ENCODE data around the gene SLC45A1.

SLC45A1 gene

DNA sequence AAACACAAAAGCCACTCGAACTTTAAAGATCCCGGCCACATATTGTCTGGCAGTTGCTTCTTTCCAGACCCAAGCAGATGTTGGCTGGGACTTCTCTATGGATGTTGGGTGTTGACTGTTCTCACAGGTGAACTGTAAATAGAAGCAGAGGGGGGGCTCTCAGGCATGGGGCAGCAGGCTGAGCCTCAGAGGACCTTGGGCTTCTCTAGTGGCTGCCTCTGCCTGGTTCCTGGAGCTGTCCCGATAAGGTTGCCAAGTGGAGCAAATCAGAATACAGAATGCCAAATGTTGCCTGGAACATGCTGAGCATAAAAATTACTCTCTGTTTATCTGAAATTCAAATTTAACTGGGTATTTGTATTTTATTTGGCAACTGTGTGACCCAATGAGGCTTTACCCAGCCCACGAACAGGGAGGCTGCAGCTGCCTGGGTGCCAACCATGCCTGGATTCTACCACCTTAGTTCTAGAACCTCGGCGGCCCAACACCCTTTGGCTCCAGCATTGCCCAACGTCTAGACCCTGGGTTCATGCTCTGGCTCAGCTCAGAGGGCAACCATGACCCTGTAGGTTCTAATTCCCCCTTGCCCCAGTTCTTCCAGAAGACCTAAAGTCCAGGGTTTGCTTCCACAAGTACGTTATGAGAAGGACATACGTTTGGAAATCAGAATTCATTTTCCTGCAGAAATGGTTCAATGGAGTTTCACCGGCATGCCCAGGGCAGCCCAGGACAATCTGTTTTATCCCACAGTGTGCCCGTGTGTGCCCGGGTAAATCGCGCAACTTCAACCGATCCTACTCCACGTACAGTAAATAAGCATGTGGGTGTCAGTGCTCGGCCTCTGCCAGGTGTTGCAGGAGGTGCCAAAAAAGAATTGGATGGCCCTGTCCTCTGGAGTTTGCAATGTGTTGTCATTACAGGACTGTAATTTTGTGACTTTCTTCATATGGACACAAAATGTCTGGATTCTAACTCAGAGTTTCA is 5.4 kb upstream of the SLC45A1 start:
- DNase-seq, result no peak

DNA sequence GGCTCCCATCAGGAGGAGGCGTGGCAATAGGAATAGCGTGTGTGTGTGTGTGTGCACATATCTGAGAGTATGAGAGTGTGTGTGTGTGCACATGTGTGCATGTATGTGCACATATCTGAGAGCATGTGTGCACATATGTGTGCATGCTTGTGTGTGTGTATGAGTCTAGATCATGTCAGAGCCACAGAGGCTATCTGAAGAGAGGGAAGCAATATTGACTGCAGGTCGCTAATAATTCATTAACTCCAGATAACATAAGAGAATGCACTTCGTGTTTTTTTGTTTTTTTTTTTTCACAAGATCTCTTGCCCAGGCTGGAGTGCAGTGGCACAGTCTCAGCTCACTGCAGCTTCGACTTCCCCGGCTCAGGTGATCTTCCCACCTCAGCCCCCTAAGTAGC is 4.7 kb upstream of the SLC45A1 start:
- no peak for DNase-seq

DNA sequence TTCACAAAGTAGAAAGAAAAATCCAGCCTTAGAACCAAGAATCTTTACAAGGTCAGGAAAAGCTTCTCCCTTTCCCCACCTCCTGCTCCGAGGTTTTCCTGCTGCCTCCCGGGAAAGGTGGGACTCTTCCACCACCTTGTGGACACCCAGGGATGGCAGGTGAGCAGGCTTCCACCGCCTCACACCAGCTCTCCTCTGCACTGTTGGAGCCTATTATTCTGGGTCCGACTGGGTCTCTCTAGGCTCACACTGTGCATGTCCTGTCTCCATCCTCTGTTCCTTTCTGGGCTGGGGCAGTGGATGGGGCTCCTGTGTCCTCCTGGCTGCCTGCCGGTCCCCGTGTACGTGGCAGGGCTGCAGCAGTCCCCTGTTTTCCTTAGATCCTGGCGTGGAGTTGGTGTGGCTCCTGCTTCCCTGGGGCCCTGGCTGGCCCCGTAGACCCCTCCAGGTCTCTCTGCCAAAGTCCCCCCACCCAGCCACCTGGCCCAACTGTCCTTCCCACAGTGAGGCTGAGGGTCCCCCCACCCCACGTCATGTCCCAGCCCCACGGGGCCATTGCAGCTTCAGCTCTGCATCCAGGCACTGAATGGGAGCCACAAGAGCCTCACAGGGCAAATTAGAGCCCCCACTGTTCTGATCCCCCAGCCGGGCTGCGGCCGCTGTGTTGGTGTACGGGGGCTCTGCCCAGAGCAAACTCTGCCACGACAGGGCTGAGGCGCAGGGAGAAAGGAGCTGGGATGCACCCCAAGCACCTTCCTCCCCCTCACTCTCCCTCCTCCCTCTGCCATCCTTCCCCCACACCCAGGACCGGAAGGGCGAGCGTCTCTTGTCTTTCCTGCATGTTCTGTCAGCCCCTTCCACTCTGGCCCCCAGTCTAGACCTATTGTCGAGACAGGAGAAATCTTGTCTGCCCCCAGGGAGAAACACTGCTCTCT is 3.3 kb upstream of the SLC45A1 start:
- peak; percentile 75 for DNase-seq

DNA sequence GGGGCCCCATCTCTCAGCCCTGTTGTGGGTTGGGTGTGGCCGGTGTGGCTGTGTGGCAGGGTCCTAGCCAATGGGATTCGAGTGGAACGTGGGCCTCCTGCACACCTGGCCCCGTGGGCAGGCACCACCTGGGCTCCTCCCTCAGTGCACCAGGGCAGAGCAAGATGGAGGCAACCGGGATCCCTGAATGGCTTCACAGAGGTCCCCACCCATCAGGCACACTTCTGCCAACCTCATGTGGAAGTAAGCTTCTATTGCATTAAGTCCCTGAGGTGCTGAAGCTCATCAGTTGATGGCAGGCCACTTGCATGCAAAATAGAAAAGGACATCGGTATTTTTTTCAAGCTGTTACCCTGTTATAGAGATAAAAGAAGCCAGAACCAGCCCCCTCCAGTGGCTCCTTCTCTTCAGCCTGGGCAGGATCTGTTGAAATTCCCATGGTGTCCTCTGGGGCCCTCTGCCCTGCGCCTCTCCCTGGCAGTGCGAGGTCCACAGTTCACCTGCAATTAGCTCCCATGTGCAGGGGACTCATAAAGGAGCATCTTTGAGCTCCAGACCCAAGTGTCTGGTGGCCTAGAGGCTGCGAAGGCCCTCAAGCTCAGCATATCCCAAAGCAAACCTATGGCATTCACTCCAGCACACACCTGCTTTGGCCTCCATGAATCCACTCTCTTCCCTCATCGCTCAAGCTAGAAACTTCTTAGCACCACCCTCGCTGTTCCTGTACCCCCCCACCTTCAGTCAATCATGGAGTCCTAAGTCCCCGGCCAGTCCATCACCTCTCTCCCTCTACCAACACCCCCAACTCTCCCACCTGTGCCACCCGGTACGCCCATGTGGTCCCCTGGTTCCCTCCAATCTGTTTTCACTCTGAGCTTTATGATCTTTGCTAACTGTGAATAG is 2.1 kb upstream of the SLC45A1 start:
- DNase-seq, result no peak

DNA sequence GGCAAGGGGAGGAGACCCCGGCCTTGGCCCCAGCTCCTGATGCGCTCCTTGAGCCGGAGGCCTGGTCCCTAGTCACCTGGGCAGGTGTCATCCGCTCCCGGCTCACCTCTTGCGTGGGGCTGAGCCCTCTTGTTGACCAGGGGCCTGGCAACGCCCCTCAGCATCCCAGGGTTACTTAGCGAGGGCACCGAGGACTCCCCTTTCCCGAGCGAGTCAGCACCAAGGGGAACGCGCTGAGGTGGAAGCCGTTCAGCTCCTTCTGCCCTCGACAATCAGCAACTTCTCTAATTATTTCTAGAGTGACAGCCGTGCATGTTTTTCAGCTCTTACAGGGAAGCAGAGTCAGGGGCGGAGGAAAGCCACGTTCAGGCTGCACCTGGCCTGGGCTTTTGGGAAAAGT is 522 bp downstream of the SLC45A1 start:
- peak; percentile 39 for DNase-seq

DNA sequence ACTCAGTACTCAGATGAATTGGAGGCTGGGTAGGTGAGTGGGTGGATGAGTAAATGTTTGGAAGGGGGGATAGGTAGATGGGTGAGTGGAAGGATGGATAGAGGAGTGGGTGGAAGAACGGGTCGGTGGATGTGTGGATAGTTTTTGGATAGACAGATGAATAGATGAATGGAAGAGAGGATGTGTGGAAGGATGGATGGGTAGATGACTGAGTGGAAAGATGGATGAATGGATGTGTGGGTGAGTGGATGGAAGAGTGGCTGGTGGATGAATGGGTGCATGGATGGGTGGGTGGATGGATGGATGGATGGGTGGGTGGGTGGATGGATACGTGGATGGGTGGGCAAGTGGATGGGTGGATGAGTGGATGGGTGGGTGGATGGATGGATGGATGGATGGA is 3.7 kb downstream of the SLC45A1 start:
- no peak for DNase-seq

DNA sequence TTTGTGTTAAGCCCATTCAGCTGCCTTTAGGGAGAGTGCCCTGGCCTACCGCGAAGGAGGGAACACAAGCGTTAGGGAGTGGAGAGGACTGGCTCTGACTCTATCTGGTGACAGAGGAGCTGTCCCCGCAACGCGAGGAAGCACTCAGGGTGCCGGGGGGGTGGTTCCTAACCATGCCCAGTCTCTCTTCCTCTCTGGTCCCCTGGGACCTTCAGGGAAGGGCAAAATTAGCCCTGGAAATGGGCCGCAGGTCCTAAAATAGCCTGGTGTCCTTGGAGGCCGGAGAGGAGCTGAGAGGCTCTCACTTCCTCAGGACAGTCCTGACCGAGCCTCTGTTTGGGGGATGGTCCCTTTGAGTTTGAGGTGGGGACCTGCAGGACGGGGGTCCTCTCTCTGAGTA is 5.8 kb downstream of the SLC45A1 start:
- no peak for DNase-seq

DNA sequence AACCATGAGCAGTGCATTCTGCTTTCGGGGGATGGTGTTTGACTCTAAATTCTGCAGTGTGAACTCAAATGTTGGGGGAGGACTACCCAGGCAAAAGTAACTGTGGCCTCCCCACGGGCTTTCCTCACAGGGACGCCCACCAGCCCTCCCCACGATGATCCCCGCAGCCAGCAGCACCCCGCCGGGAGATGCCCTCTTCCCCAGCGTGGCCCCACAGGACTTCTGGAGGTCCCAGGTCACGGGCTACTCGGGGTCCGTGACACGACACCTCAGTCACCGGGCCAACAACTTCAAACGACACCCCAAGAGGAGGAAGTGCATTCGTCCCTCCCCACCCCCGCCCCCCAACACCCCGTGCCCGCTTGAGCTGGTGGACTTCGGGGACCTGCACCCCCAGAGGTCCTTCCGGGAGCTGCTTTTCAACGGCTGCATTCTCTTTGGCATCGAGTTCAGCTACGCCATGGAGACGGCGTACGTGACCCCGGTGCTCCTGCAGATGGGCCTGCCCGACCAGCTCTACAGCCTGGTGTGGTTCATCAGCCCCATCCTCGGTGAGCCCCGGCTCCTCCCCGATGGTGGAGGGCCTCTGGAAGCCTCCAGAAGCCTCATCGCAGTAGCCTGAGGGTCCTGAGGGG is 6.4 kb downstream of the SLC45A1 start:
- no peak for DNase-seq

DNA sequence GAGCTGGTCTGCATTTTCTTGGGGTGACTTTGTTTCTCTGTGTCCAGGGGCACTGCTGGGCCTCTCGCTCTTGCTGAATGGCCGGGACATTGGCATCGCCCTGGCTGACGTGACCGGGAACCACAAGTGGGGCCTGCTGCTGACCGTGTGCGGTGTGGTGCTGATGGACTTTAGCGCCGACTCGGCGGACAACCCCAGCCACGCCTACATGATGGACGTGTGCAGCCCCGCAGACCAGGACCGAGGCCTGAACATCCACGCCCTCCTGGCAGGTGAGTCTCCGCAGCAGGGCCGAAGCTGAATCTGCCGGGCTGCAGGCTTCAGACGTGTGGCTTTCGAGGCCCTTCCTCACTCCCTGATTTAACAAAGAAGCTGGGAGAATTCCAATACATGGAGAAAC is 7.9 kb downstream of the SLC45A1 start:
- no peak for DNase-seq

DNA sequence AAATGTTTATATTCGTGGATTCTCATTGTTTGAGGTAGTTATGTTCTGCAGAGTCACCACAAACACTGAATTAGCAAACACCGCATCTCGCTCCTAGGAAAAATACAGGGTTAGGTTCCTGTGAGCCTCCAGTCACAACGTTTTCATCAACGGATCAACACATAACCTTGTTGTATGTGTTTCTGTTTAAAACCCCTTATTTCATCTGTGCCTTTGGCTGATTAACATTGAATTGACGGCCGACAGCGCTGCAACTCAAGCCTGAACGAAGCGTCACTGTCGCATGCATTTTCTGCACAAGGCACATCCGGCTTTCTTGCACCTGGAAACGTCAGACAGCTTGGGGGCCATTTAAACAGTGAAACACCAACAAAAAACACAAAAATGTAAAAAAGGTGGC is 8.4 kb downstream of the SLC45A1 start:
- DNase-seq, result no peak

DNA sequence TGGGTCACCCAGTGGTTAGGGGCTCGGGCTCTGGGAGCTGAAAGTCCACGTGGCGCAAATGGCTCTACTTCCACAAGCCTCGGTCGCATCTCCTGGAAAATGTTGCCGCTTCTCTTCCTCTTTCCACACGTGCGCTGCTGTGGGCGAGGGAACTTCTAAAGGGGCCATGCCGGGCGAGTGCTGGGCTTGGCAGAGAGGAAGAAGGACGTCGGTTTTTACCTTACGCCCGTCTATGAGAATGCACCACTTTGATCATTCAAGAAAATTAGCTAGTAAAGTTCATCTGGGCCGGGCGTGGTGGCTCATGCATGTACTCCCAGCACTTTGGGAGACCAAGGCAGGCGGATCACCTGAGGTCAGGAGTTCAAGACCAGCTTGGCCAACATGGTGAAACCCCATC is 10.4 kb downstream of the SLC45A1 start:
- DNase-seq, result no peak

DNA sequence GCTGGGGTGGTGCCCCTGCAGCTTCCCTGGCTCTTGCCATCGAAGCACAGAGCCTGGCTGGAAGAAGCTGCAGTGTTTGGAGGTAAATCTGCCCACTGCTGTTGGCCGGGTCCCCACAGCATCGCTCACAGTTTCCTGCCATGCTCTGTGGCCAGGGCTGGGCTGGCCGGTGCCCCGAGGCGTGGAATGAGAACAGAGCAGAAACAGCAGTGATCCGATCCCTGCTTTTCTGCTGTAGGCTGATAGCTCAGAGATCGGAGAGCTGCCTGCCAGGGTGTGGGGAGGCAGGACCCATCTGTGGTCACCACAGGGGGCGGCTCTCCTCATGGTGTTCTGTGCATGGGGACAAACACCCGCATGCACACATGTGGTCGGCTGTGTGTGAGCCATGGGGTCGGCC is 11.5 kb downstream of the SLC45A1 start:
- no peak for DNase-seq

DNA sequence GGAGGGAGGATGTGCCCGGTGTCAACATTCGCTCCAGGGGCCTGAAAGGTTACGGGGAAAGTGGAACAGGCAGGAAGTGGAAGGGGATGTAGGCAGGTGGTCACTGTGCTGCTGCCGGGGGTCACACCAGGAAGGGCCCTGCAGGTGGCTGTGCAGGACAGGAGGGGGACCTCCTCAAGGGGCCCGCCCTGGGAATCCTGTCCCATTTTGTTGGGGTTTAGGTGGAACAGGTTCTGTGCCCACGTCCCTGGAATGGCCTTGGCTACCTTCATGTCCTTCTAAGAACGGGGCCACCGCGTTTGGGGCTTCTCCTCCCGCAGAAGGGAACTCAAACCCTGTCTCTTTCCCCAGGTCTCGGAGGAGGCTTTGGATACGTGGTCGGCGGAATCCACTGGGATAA is 11.9 kb downstream of the SLC45A1 start:
- no peak for DNase-seq

DNA sequence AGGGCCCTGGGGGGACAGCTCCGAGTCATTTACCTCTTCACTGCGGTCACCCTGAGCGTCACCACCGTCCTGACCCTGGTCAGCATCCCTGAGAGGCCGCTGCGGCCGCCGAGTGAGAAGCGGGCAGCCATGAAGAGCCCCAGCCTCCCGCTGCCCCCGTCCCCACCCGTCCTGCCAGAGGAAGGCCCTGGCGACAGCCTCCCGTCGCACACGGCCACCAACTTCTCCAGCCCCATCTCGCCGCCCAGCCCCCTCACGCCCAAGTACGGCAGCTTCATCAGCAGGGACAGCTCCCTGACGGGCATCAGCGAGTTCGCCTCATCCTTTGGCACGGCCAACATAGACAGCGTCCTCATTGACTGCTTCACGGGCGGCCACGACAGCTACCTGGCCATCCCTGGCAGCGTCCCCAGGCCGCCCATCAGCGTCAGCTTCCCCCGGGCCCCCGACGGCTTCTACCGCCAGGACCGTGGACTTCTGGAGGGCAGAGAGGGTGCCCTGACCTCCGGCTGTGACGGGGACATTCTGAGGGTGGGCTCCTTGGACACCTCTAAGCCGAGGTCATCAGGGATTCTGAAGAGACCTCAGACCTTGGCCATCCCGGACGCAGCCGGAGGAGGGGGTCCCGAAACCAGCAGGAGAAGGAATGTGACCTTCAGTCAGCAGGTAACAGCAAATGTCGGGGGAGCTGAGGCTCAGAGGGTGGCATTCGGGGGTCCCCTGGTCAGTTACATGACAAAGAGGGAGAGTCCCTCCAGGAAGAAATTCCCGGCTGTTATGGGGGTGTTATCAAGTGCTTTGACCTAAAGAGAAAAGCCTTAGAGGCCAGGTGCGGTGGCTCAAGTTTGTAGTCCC is 12.6 kb downstream of the SLC45A1 start:
- DNase-seq, result no peak

DNA sequence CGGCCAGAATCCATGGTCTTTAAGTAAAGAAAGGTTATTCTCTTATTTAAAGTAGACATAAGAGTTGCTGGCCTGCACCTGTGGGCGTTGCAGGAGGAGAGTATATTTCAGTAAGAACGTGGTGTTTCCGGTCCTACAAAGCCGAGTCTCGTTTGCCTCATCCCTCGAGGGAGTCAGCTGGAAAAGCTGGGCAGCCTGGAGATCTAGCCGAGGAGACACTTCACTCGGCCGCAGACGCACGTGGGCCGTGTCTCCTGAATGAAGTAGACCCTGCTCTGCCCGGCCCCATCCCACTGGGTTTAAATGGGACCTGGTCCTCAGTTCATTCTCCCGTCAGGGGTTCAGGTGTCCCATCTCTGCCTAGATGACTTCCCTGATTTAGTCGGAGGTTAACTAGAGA is 14.9 kb downstream of the SLC45A1 start:
- no peak for DNase-seq

DNA sequence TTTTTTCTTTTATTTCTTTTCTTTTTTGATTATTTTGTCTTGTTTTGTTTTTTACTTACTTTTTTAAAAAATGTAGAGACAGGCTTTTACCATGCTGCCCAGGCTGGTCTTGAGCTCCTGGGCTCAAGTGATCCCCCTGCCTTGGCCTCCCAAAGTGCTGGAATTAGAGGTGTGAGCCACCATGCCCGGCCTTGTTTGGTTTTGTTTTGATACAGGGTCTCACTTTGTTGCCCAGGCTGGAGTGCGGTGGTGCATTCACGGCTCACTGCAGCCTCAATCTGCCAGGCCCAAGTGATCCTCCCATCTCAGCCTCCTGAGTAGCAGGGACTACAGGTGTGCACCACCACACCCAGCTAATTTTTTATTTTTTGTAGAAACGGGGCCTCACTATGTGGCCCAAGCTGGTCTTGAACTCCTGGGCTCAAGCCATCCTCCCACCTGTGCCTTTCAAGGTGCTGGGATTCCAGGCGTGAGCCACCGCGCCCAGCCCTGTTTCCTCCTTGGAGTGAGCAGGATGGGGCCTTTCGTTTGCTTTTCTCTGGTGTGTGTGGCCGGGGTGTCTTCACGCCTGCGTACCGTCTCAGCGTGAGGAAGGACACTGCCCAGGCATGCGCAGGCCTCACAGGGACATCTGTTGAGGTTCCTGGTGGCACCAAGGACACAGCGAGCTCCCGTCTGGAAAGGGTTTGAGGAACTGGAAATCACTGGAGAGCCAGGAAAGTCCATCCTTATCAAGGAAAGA is 15.5 kb downstream of the SLC45A1 start:
- DNase-seq, result no peak

DNA sequence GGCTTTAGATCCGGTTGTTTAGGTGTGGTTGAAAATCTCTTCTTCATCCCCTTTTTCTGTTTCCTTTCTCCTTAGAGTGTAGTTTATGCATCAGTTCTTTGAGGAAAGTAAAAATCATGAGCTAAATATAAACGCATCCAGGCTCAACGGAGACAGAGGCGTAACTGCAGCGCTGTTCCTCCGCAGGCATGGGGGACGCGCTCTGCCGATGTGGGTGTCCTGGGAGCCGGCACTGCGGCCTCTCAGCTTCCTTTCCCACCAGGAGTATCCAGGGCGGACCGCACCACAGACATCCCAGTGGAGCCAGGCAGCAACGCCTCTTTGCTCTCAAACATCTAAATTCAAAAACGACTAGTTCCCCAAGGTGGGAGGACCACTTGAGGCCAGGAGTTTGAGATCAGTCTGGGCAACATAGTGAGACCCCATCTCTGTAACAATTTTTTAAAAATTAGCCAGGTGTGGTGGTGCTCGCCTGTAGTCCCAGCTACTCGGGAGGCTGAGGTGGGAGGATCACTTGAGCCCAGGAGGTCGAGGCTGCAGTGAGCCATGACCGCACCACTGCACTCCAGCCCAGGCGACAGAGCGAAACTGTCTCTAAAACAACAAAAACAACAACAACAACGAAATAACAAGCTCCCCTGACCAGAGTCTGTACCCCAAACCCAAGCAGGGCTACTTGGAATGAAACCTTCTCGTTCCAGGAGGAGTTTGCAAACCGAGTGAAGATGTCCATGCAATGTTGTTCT is 16.4 kb downstream of the SLC45A1 start:
- DNase-seq, result no peak

DNA sequence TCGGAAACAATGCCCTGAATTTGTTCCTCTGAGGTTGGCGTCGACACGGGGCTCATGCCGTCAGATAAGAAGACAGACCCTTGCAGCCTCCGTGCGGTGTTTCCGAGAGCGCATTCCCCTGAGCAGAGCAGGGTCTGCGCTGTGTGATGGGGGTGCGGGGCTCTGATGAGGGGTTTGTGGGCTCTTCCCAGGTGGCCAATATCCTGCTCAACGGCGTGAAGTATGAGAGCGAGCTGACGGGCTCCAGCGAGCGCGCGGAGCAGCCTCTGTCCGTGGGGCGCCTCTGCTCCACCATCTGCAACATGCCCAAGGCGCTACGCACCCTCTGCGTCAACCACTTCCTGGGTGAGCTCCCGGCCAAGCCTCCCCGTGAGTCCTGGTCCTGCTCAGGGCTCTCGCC is 17.3 kb downstream of the SLC45A1 start:
- no peak for DNase-seq

DNA sequence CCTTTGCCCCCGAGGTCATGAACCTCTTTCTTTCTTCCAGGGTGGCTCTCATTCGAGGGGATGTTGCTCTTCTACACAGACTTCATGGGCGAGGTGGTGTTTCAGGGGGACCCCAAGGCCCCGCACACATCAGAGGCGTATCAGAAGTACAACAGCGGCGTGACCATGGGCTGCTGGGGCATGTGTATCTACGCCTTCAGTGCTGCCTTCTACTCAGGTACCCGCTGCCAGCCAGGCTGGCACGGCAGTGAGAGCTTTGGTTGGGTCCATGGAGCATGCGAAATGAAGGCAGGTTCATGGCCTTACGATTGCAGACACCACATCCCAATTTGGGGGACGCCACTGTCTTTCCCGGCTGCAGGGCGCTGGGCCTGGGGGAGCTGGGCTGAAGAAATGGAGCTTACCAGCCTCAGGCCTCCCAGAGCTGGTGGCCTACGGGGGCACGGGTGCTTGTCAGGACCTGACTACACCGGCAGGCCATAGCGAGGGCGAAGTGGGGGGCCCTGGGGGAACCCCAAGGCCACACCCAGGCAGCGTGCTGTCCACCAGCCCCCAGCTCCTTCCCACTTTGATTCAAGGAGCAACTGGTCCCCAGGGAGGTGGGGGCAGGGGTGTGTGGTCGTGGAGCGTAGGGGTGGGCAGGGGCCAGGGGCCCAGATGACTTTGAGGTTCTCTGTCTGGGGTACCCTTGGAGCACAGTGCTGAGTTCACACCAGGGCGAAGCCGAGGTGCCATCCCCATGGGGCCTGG is 20.0 kb downstream of the SLC45A1 start:
- no peak for DNase-seq
